ENCODE results near the gene SYNPO2. TPM values are rescaled to one million over a fixed set of nuclear protein-coding genes. Genes with fewer than 3 reads are reported as not detected.

Gene SYNPO2
- total RNA-seq, 1 experiment from 2014 or later: 0.04 TPM

DNA sequence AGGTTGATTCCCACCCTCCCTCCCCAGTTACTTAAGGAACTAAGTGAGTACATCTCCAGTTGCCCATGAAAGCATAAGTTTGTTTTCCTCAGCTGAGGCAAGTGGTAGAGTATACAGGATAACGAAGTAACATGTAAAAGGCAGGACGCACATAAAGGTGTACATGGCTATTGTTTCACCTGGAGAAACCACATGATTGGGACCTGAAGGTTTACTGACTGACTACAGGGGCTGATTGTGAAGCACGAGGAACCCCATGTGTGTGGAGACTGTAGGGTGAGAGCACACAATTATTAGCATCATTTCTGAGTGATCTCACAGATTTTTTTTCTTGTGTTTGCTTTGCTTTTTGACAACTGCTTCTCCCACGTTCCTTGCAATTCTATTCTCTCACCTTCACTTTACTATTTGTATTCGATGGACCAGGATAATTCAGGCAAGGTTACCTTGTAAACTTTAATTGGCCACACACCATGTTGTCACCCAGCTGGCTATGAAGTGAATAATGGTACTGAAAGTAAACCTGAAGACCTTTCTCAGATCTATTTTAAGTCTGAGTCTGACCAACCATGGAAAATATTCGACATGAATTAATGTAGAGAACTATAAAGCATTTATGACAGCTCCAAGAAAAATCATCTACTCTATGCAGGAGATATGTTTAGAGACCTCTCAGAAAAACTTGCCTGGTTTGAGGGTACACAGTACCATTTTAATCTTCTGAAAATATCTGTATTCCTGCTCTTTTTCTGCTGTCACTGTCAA is 144.4 kb downstream of the SYNPO2 start:
- no peaks in the 10 kb centered on the region for H3K79me2 ChIP-seq (ENCODE audit: low read length)
- no peaks in the 10 kb centered on the region for H3K36me3 ChIP-seq (ENCODE audit: low read depth, low read length)
- ATAC-seq: no peak
- DNase-seq: no peak
- H3K9me3 ChIP-seq (ENCODE audit: low read length): no peaks in the 10 kb centered on the region
- intact Hi-C loops (cut with micrococcal nuclease): no loop called here
- no peaks in the 10 kb centered on the region for H3K9me2 ChIP-seq (replicated peaks; ENCODE audit: low read length)
- ChIA-PET CTCF (no interaction called here), POLR2A (ENCODE audit: unreplicated experiment) (no interaction called here)
- H4K20me1 ChIP-seq (ENCODE audit: low read length): no peaks in the 10 kb centered on the region
- H3K4me1 ChIP-seq (ENCODE audit: insufficient read depth, low read length): no peaks in the 10 kb centered on the region
- H3K4me2 ChIP-seq (ENCODE audit: low read length): no peak overlapping the region
- no peak overlapping the region for H3K27ac ChIP-seq (ENCODE audit: low read length)
- H2AFZ ChIP-seq (ENCODE audit: low read length): no peak overlapping the region
- no peak overlapping the region for H3K9ac ChIP-seq (ENCODE audit: low read length)
- no peaks in the 10 kb centered on the region for H3K27me3 ChIP-seq (ENCODE audit: low read length)
- no peak overlapping the region for H3K4me3 ChIP-seq (ENCODE audit: low read length)
- H3F3A ChIP-seq (ENCODE audit: low read length, unreplicated experiment): no peaks in the 10 kb centered on the region
- no TSS peak for BruUV-seq (replicated peaks)
- TF ChIP-seq EZH2phosphoT487 (IDR thresholded peaks at IDR 0.05; ENCODE audit: borderline replicate concordance, low read length): no peak
- no peak for TF ChIP-seq EZH2 (IDR thresholded peaks at IDR 0.05; ENCODE audit: low read length, unreplicated experiment)
- TF ChIP-seq, protein P1, sequence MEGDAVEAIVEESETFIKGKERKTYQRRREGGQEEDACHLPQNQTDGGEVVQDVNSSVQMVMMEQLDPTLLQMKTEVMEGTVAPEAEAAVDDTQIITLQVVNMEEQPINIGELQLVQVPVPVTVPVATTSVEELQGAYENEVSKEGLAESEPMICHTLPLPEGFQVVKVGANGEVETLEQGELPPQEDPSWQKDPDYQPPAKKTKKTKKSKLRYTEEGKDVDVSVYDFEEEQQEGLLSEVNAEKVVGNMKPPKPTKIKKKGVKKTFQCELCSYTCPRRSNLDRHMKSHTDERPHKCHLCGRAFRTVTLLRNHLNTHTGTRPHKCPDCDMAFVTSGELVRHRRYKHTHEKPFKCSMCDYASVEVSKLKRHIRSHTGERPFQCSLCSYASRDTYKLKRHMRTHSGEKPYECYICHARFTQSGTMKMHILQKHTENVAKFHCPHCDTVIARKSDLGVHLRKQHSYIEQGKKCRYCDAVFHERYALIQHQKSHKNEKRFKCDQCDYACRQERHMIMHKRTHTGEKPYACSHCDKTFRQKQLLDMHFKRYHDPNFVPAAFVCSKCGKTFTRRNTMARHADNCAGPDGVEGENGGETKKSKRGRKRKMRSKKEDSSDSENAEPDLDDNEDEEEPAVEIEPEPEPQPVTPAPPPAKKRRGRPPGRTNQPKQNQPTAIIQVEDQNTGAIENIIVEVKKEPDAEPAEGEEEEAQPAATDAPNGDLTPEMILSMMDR (conservative IDR thresholded peaks at IDR 0.05; ENCODE audit: low read depth, low read length): no peak

DNA sequence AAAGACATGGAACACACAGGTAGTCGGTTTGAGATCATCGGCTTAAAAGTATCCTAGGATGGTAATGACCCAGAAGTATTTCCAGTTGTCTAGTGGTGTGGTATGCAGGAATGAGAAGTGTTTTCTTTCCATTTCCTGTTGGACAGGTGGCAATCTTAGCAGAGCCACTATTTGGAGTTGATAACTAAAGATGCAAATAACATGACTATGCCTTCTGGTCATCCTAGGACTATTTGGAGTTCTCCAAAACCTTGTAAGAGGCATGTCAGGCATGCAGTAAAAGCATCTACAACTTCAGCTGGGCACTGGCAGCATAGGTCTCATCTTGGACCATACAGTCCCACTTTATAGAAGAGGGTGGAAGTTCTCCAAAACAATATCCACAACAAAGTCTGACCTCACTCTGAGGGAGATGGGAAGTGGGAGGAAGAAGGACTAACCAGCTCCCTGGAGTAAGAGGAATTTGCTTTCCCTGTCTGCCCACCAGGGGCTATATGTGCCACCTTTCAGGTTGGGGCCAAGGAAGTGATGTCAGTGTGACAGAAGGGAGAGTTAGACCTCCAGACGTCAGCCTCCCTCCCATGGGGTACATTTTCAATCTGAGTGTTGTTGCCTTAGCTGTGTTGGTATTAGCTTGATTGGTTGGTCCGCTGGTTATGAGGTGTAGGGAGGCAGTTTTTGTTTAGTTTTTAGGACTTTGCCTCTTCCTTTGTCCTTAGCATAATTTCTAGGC is 145.8 kb downstream of the SYNPO2 start:
- no peaks in the 10 kb centered on the region for H3K9me3 ChIP-seq (ENCODE audit: low read length)
- H4K20me1 ChIP-seq (ENCODE audit: low read length): no peaks in the 10 kb centered on the region
- CTCF ChIA-PET: interaction anchor here (0.8 kb wide), 1 partner anchor 179 kb away, joined by 3 read pairs; no protein-coding TSS in a partner anchor
- POLR2A ChIA-PET (ENCODE audit: unreplicated experiment): no interaction called here
- no peaks in the 10 kb centered on the region for H3F3A ChIP-seq (ENCODE audit: low read length, unreplicated experiment)
- H3K36me3 ChIP-seq (ENCODE audit: low read depth, low read length): no peaks in the 10 kb centered on the region
- TF ChIP-seq, protein P1 (conservative IDR thresholded peaks at IDR 0.05; ENCODE audit: low read depth, low read length): no peak
- TF ChIP-seq EZH2 (IDR thresholded peaks at IDR 0.05; ENCODE audit: low read length, unreplicated experiment): no peak
- no peak for TF ChIP-seq EZH2phosphoT487 (IDR thresholded peaks at IDR 0.05; ENCODE audit: borderline replicate concordance, low read length)
- H3K9me2 ChIP-seq (replicated peaks; ENCODE audit: low read length): no peaks in the 10 kb centered on the region
- H3K4me1 ChIP-seq (ENCODE audit: insufficient read depth, low read length): no peaks in the 10 kb centered on the region
- no peak overlapping the region for H3K4me3 ChIP-seq (ENCODE audit: low read length)
- intact Hi-C loops (cut with micrococcal nuclease): no loop called here
- no peak overlapping the region for H2AFZ ChIP-seq (ENCODE audit: low read length)
- no peaks in the 10 kb centered on the region for H3K27me3 ChIP-seq (ENCODE audit: low read length)
- no peak overlapping the region for H3K9ac ChIP-seq (ENCODE audit: low read length)
- H3K79me2 ChIP-seq (ENCODE audit: low read length): no peaks in the 10 kb centered on the region
- ATAC-seq: no peak
- no peak overlapping the region for H3K4me2 ChIP-seq (ENCODE audit: low read length)
- DNase-seq: no peak
- H3K27ac ChIP-seq (ENCODE audit: low read length): no peak overlapping the region
- no TSS peak for BruUV-seq (replicated peaks)
